Activated CD4-positive, CD25-positive, alpha-beta regulatory T cell treated with anti-CD3 and anti-CD28 coated beads, Interleukin-2, amount 50 U/mL, for 16 hours (primary cell): Measurements from ENCODE around the gene WDR81.
A peak's percentile ranks its signal among the peaks of the same experiment; 100 is the strongest.
"Not testable (repeated sequence)": the region's sequence is repeated elsewhere in the genome, so short reads cannot be mapped to it uniquely, and the experiment has no call there.

Experiments
- DNase-seq: peaks from one replicate; pipeline ENCODE4 v3.0.0-alpha.2; 2020; ENCODE audit warnings: low read depth, low spot score

WDR81 gene

GRCh38 chr17:1713160-1713877 is 11.2 kb upstream of the WDR81 start:
- DNase-seq: no peak

GRCh38 chr17:1713878-1714426 is 10.6 kb upstream of the WDR81 start:
- DNase-seq: no peak

- DNase-seq: no peak
Observed at GRCh38 chr17:1714427-1714979, 10.0 kb upstream of the WDR81 start.

- no peak for DNase-seq
Observed at GRCh38 chr17:1714980-1715802, 9.3 kb upstream of the WDR81 start.

DNA sequence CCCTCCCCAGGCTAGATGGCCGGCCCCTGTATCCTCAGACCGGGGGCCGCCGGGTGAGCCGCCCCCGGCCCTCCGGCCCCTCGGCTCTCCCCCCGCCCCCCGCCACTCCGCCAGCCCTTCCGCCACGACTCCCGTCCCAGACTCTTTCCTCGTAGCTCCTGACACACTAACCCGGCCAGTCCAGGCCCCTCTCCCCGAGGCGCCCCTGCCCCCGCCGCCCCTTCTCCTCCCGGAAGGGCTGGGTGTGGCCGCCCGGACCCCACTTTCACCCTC is 8.8 kb upstream of the WDR81 start:
- DNase-seq: no peak

GRCh38 chr17:1716076-1716911 is 8.2 kb upstream of the WDR81 start:
- DNase-seq: peak; percentile 100

DNA sequence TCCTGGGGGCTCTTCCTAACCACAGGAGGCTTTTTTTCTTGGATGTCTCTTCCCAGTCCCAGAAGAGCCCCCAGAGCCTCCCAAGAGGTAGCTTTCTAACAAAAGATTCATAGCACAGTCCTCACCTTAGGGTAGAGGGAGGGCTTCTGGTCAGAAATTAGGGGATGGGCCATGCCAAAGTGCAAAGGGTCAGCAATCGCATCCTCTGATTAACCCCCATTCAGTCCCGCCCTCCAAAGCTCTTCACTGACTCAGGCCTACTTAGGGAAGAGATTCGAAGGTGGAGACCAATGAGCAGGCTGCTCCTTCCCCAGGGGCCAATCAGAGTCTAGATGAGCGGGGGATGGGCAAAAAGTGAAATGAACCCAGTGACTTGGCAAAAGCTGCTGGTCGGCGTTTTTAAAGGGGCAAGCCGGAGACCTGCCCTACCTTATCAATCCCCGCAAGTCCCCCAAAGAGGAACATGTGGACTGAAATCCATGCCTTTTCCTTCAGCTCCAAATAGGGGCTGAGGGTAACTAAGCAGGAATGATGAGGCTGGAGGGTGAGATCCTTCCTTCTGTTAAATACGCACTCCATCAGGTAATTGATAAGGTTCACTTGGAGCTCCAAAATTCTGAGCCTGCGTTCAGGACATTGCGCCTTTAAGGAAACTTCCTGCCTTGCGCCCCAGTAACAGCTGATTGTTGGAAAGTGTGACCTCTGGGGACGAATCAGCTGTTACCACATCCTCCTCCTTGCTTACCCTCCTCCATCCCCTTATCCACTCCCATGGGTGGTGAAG is 7.4 kb upstream of the WDR81 start:
- peak; percentile 83 for DNase-seq

GRCh38 chr17:1718362-1719165 is 5.9 kb upstream of the WDR81 start:
- DNase-seq: no peak

GRCh38 chr17:1720856-1721386 is 3.6 kb upstream of the WDR81 start:
- peak; percentile 47 for DNase-seq

- not testable (repeated sequence) for DNase-seq
Observed at GRCh38 chr17:1722022-1722421, 2.5 kb upstream of the WDR81 start.

DNA sequence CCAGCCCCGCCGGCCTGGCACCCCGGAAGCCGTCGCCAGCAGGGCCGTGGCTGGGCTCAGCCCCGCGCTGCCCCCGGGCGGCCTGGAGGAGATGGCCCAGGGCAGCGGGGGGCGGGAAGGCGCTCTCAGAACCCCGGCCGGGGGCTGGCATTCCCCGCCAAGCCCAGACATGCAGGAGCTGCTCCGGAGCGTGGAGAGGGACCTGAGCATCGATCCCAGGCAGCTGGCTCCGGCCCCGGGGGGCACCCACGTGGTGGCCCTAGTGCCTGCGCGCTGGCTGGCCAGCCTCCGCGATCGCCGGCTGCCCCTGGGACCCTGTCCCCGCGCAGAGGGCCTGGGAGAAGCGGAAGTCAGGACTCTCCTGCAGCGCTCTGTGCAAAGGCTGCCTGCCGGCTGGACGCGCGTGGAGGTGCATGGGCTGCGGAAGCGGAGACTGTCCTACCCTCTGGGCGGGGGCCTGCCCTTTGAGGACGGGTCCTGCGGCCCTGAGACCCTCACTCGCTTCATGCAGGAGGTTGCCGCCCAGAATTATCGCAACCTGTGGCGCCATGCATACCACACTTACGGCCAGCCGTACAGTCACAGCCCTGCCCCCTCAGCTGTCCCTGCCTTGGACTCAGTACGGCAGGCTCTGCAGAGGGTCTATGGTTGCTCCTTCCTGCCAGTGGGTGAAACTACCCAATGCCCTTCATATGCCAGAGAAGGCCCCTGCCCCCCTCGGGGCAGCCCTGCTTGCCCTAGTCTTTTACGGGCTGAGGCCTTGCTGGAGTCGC is 551 bp downstream of the WDR81 start:
- DNase-seq: no peak

GRCh38 chr17:1725642-1726511 is 1.4 kb downstream of the WDR81 start:
- no peak for DNase-seq

DNA sequence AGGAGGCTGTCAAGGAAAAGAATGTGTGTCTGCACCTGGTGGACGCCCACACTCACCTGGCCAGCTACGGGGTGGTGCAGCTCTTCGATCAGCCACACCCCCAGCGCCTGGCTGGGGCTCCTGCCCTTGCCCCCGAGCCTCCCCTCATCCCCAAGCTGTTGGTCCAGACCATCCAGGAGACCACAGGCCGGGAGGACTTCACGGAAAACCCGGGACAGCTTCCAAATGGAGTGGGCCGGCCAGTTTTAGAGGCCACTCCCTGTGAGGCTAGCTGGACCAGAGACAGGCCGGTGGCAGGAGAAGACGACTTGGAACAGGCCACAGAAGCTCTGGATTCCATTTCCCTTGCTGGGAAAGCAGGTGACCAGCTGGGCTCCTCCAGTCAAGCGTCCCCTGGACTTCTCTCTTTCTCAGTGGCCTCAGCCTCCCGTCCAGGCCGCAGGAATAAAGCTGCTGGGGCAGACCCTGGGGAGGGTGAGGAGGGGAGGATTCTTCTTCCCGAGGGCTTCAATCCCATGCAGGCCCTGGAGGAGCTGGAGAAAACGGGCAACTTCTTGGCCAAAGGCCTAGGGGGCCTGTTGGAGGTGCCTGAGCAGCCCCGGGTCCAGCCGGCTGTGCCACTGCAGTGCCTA is 2.2 kb downstream of the WDR81 start:
- DNase-seq: no peak

DNA sequence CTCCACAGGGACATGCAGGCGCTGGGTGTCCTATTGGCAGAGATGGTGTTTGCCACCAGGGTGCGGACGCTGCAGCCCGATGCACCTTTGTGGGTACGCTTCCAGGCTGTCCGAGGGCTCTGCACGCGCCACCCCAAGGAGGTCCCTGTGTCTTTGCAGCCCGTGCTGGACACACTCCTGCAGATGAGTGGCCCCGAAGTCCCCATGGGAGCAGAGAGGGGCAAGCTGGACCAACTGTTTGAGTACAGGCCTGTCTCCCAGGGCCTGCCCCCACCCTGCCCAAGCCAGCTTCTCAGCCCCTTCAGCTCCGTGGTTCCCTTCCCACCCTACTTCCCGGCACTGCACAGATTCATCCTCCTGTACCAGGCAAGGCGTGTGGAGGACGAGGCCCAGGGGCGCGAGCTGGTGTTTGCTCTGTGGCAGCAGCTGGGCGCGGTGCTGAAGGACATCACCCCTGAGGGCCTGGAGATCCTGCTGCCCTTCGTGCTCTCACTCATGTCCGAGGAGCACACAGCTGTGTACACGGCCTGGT is 2.8 kb downstream of the WDR81 start:
- no peak for DNase-seq

DNA sequence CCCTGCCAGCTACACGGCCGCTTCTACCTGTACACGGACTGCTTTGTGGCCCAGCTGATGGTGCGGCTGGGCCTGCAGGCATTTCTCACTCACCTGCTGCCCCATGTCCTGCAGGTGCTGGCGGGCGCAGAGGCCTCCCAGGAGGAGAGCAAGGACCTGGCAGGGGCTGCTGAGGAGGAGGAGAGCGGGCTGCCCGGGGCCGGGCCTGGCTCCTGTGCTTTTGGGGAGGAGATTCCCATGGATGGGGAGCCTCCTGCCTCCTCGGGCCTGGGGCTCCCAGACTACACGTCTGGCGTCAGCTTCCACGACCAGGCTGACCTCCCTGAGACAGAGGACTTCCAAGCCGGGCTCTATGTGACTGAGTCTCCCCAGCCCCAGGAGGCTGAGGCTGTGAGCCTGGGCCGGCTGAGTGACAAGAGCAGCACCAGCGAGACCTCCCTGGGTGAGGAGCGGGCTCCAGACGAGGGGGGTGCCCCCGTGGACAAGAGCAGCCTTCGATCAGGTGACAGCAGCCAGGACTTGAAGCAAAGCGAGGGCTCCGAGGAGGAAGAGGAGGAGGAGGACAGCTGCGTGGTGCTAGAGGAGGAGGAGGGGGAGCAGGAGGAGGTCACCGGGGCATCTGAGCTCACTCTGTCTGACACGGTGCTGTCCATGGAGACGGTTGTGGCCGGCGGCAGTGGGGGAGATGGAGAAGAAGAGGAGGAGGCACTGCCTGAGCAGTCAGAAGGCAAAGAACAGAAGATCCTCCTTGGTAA is 3.5 kb downstream of the WDR81 start:
- DNase-seq: no peak

DNA sequence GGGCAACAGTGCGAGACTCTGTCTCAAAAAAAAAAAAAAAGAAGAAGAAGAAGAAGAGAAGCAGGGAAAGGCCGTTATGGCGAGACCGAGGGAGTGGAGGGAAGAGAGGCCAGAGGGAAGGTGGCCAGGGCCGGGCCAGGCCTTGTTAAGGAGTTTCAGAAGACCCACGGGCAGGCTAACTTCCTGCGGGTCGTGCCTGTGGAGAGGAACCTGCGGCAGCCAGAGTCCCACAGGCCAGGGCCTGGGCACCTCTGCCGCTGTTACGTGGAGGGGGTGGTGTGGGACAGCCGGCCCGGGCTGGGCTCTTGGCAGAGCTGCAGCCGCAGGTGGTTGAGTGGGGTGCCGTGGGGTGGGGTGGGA is 5.4 kb downstream of the WDR81 start:
- DNase-seq: no peak
